ENCODE data around the gene RGS11.
A peak's percentile ranks its signal among the peaks of the same experiment; 100 is the strongest.
"Not testable (repeated sequence)": the region's sequence is repeated elsewhere in the genome, so short reads cannot be mapped to it uniquely, and the experiment has no call there.

The RGS11 gene

GRCh38 chr16:261031-261691 is 14.6 kb downstream of the RGS11 start:
- DNase-seq: no peak

GRCh38 chr16:260326-260725 is 15.4 kb downstream of the RGS11 start:
- no peak for DNase-seq

- DNase-seq: no peak
These were observed 15.9 kb downstream of the RGS11 start for GRCh38 chr16:259814-260253.

- DNase-seq: no peak
These were observed 16.5 kb downstream of the RGS11 start for GRCh38 chr16:259226-259625.

GRCh38 chr16:258091-258490 is 17.7 kb downstream of the RGS11 start:
- not testable (repeated sequence) for DNase-seq

GRCh38 chr16:255183-255582 is 20.6 kb downstream of the RGS11 start:
- DNase-seq: no peak

- DNase-seq: no peak
These were observed 21.3 kb downstream of the RGS11 start for GRCh38 chr16:254461-254860.

GRCh38 chr16:253833-254232 is 21.9 kb downstream of the RGS11 start:
- no peak for DNase-seq

- DNase-seq: peak; percentile 58
These were observed 23.1 kb downstream of the RGS11 start for GRCh38 chr16:252366-253337.

GRCh38 chr16:249431-249830 is 26.3 kb downstream of the RGS11 start:
- DNase-seq: no peak

GRCh38 chr16:247027-247426 is 28.7 kb downstream of the RGS11 start:
- DNase-seq: no peak

GRCh38 chr16:245105-245504 is 30.6 kb downstream of the RGS11 start:
- DNase-seq: no peak

- DNase-seq: no peak
These were observed 32.4 kb downstream of the RGS11 start for GRCh38 chr16:243348-243747.

- no peak for DNase-seq
These were observed 33.5 kb downstream of the RGS11 start for GRCh38 chr16:242281-242680.

GRCh38 chr16:240559-240958 is 35.2 kb downstream of the RGS11 start:
- no peak for DNase-seq

GRCh38 chr16:239948-240277 is 35.8 kb downstream of the RGS11 start:
- no peak for DNase-seq

- peak; percentile 96 for DNase-seq
These were observed 41.1 kb downstream of the RGS11 start, which contains the start of gene FAM234A for GRCh38 chr16:234468-235305. FAM234A (plus strand) TSS chr16:234821; CDS start chr16:254414, 19,593 bp downstream.

GRCh38 chr16:230949-231348 is 44.8 kb downstream of the RGS11 start:
- DNase-seq: no peak

- not testable (repeated sequence) for DNase-seq
These were observed 45.4 kb downstream of the RGS11 start for GRCh38 chr16:230351-230750.

GRCh38 chr16:229731-230281 is 45.9 kb downstream of the RGS11 start:
- DNase-seq: no peak

GRCh38 chr16:228852-229730 is 46.7 kb downstream of the RGS11 start, which contains the start of gene LUC7L:
LUC7L (minus strand) TSS chr16:229449; CDS start chr16:229339, 110 bp downstream.
- peak; percentile 90 for DNase-seq

All from activated CD4-positive, alpha-beta T cell treated with anti-CD3 and anti-CD28 coated beads, Interleukin-10, Interleukin-2, amounts not matched to agents 100 ng/mL and 50 ng/mL, durations not matched to agents 16 hours and 8 hours (primary cell).